ENCODE results near the gene IL1RL2. TPM values are rescaled to one million over a fixed set of nuclear protein-coding genes. Genes with fewer than 3 reads are reported as not detected.

IL1RL2 gene
- total RNA-seq, 1 experiment from 2014 or later = not detected

DNA sequence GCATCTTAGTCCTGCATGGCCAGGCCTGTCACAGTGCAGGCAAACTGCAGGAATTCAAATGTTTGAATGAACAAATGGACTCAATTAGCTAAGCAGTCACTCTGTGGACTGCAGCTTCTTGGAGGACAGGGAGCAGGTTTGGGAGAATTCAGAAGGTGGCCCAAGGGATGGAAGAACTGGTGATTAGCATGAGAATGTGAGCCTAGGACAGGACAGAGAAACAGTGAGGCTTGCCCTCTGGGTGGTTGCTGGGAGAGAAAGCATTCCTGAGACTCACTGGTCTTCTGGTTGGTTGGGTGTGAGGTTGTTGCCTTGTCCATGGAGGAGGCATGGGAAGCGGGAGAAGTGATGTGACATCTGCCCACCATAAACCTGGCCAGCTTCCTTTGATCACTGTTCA is 13.7 kb downstream of the IL1RL2 start:
- Histone ChIP-seq H3K27ac (ENCODE audit: low read depth, low read length) (no peak overlapping the region), H3K4me2 (ENCODE audit: low read length) (no peak overlapping the region), H3K79me2 (ENCODE audit: insufficient read depth, low read length) (no peaks in the 10 kb centered on the region), H3K4me3 (replicated peaks in 1 of 2; ENCODE audit: low read depth in 1 of 2, low read length in 2 of 2) (no peak overlapping the region), H3K9me2 (ENCODE audit: insufficient read depth) (no peaks in the 10 kb centered on the region), H3K9me3 (ENCODE audit: control insufficient read depth in 1 of 2, insufficient read depth in 1 of 2, low read depth in 1 of 2, low read length in 2 of 2) (no peaks in the 10 kb centered on the region), H3K4me1 (ENCODE audit: control insufficient read depth in 1 of 2, insufficient read depth in 2 of 2, low read length in 2 of 2) (no peaks in the 10 kb centered on the region), H3K27me3 (ENCODE audit: insufficient read depth, low read length) (no peaks in the 10 kb centered on the region), H3K36me3 (ENCODE audit: control insufficient read depth in 1 of 2, insufficient read depth in 2 of 2, low read length in 2 of 2) (no peaks in the 10 kb centered on the region), H3K9ac (ENCODE audit: low read length) (no peak overlapping the region), H4K20me1 (ENCODE audit: insufficient read depth) (no peaks in the 10 kb centered on the region), H2AFZ (ENCODE audit: low read depth, low read length, poor library complexity, severe bottlenecking) (no peak overlapping the region)
- ChIA-PET CTCF (no interaction called here), POLR2A (no interaction called here), RAD21 (ENCODE audit: low non-redundant PET in 1 of 2, low total read pairs in 2 of 2, uncharacterized antibody in 2 of 2, unreplicated experiment in 2 of 2) (no interaction called here)
- intact Hi-C loops (cut with micrococcal nuclease) = no loop called here
- ATAC-seq (no peak), DNase-seq (ENCODE audit: low read depth, low spot score) (no peak)
- no TSS peak for BruUV-seq (replicated peaks)
- TF ChIP-seq ZBTB33 (IDR thresholded peaks at IDR 0.05; ENCODE audit: extremely low read depth, insufficient replicate concordance, low read length) (no peak), SP1 (IDR thresholded peaks at IDR 0.05; ENCODE audit: low read depth) (no peak), CTCF (IDR thresholded peaks at IDR 0.05 in 2 of 3, conservative IDR thresholded peaks at IDR 0.05 in 1 of 3; ENCODE audit: borderline replicate concordance in 1 of 3, insufficient read depth in 1 of 3, low read depth in 2 of 3, low read length in 2 of 3) (no peak), TCF7L2 (IDR thresholded peaks at IDR 0.05; ENCODE audit: borderline replicate concordance, extremely low read depth, insufficient read depth, insufficient read length) (no peak), EZH2 (IDR thresholded peaks at IDR 0.05) (no peak), ATF3 (IDR thresholded peaks at IDR 0.05) (no peak), ZNF274 (IDR thresholded peaks at IDR 0.05; ENCODE audit: low read depth, low read length) (no peak), SIN3A (IDR thresholded peaks at IDR 0.05; ENCODE audit: low read depth) (no peak), RAD21 (IDR thresholded peaks at IDR 0.05; ENCODE audit: low read depth) (no peak), SRF (IDR thresholded peaks at IDR 0.05; ENCODE audit: low read depth) (no peak), MAX (IDR thresholded peaks at IDR 0.05) (no peak), POLR2A (IDR thresholded peaks at IDR 0.05; ENCODE audit: borderline replicate concordance, extremely low read depth, insufficient read depth, insufficient read length) (no peak), YY1 (IDR thresholded peaks at IDR 0.05; ENCODE audit: extremely low read depth, insufficient replicate concordance, low read depth, low read length) (no peak), FOSL1 (IDR thresholded peaks at IDR 0.05; ENCODE audit: low read depth) (no peak), ZFX (IDR thresholded peaks at IDR 0.05) (no peak), POLR2AphosphoS5 (IDR thresholded peaks at IDR 0.05; ENCODE audit: low read depth, low read length) (no peak)
- TF ChIP-seq, protein P1, sequence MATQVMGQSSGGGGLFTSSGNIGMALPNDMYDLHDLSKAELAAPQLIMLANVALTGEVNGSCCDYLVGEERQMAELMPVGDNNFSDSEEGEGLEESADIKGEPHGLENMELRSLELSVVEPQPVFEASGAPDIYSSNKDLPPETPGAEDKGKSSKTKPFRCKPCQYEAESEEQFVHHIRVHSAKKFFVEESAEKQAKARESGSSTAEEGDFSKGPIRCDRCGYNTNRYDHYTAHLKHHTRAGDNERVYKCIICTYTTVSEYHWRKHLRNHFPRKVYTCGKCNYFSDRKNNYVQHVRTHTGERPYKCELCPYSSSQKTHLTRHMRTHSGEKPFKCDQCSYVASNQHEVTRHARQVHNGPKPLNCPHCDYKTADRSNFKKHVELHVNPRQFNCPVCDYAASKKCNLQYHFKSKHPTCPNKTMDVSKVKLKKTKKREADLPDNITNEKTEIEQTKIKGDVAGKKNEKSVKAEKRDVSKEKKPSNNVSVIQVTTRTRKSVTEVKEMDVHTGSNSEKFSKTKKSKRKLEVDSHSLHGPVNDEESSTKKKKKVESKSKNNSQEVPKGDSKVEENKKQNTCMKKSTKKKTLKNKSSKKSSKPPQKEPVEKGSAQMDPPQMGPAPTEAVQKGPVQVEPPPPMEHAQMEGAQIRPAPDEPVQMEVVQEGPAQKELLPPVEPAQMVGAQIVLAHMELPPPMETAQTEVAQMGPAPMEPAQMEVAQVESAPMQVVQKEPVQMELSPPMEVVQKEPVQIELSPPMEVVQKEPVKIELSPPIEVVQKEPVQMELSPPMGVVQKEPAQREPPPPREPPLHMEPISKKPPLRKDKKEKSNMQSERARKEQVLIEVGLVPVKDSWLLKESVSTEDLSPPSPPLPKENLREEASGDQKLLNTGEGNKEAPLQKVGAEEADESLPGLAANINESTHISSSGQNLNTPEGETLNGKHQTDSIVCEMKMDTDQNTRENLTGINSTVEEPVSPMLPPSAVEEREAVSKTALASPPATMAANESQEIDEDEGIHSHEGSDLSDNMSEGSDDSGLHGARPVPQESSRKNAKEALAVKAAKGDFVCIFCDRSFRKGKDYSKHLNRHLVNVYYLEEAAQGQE (IDR thresholded peaks at IDR 0.05; ENCODE audit: low read depth) = no peak

Measured in HCT116 (cell line).